PFSK-1 (cell line): Measurements from ENCODE around the gene BLCAP.

Experiments
- POLR2AphosphoS5 ChIP-seq: IDR thresholded peaks from 2 replicates; pipeline ENCODE4 v1.6.1; 2012; ENCODE audit warnings: low read depth, mild to moderate bottlenecking, control low read depth, low read length, moderate library complexity
- TAF1 ChIP-seq: IDR thresholded peaks from 2 replicates; pipeline ENCODE4 v1.6.1; 2012; ENCODE audit warnings: low read length, control low read depth, borderline replicate concordance; ENCODE audit not compliant: insufficient read depth

DNA sequence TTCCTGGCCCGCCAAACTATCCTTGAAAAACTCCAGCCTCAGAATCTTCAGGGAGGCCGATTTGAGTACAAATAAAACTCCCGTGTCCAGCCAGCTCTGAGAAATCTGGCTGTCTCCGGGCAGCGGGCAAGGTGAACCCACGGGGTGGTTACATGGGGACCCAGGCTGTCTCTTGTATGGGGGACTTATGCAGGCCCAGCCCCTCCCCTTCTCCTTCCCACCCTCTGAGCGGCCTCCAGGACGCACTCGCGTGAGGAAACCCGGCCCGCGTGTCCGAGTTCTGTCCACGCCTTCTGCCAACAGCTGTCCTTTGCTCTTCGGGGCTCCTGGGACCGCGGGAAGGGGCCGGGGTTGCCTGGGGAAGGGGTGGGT is 36.3 kb upstream of the BLCAP start:
- TF ChIP-seq TAF1 (no peak), POLR2AphosphoS5 (no peak)
